IPS DF 4.7 (cell line): Measurements from ENCODE around the gene SYCP2L.
"Not testable (repeated sequence)": the region's sequence is repeated elsewhere in the genome, so short reads cannot be mapped to it uniquely, and the experiment has no call there.

Source experiments
- DNase-seq: peaks from one replicate; pipeline ENCODE4 v3.0.0-alpha.2; 2013; ENCODE audit warnings: low spot score; ENCODE audit errors: extremely low read depth

The SYCP2L gene

GRCh38 chr6:10877871-10878270, 9.0 kb upstream of the SYCP2L start:
- no peak for DNase-seq

- no peak for DNase-seq
These were observed 6.5 kb upstream of the SYCP2L start for GRCh38 chr6:10880366-10880765.

GRCh38 chr6:10882253-10882630, 4.6 kb upstream of the SYCP2L start:
- DNase-seq, result not testable (repeated sequence)

GRCh38 chr6:10882657-10883171, 4.1 kb upstream of the SYCP2L start:
- no peak for DNase-seq

GRCh38 chr6:10883312-10884244, 3.3 kb upstream of the SYCP2L start:
- DNase-seq, result no peak

DNA sequence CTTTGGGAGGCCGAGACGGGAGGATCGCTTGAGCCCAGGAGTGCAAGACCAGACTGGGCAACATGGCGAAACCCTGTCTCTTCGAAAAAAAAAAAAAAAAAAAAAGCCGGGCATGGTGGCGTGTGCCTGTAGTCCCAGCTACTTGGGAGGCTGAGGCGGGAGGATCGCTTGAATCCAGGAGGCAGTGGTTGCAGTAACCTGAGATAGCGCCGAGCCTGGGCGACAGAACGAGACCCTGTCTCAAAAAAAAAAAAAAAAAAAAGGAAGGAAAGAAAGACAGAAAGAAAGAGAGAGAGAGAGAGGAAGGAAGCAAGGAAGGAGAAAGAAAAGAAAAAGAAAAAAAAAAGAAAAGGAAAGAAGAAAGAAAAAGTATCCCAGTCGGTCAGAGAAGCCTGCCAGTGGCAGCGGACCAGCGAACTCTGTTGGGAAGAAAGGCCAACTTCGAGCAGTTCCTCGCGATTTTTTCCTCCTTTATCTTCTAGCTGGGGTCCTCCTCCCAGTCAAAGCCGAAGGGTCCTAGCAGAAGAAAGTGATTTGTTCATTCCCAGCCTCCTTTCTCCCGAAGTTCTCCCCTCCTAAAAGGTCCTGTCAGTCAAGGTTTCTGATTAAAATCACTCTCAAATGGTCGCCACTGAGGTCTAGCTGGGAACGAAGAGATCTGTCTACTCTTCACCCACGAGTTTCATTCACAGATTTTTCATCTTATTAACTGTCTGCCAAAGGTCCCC, 2.4 kb upstream of the SYCP2L start:
- no peak for DNase-seq

GRCh38 chr6:10886365-10886690, 524 bp upstream of the SYCP2L start:
- DNase-seq, result not testable (repeated sequence)

- DNase-seq, result no peak
These were observed 3.3 kb downstream of the SYCP2L start for GRCh38 chr6:10890151-10890550.

DNA sequence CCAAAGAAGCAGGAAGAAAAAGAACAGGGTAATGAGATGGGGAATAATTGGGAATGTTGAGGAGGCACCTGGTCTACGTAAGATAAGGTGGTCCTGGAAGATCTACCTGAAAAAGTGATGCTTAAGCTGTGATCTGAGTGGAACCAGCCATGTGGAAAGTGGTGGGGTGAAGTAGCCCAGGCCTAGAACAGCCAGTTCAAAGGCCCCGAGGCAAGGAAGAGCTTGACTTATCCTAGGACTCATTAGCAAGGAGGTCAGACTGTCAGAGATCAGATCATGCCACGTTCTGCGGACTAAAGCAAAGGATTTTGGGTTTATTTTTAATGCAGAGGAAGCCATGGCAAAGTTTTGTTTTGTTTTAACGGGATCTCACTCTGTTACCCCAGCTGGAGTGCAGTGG, 5.1 kb downstream of the SYCP2L start:
- no peak for DNase-seq

DNA sequence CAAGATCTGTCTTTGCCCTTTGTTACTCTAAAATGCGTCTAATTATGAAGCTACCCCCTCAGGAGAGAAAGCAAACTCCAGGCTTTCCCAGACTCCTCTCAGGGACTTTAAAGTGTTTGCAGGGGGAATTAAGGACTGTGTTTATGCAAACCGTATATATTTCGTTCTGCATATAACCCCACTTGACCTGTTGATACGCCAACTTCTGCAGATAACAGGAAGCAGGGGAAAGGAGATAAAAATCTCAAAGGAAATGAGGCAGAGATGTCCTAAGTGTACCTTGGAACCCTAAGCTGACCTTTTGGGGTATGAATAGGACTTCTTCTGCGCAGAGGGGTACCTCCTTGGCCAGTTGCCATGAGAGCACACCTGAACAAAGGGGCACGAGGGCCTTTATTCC, 8.1 kb downstream of the SYCP2L start:
- DNase-seq, result no peak

DNA sequence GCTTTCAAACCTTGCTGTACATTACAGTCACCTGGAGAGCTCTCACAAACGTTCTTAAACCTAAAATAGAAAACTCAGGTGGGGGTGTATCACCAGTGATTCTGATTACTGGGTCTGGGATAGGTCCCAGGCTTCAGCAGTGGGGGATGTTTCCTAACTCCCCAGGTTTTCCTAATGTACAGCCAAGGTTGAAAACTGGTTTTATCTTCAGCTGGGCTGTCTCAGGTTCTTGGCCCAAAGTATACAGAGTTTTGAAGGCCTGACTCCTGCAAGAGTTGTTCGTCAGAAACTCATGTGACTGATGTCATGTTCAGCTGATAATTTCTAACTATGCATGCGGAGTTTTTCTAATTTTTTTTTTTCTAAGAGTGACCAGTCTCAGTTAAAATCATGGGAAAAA, 9.8 kb downstream of the SYCP2L start:
- no peak for DNase-seq

GRCh38 chr6:10901770-10902169, 14.9 kb downstream of the SYCP2L start:
- DNase-seq, result no peak

- DNase-seq, result no peak
These were observed 17.2 kb downstream of the SYCP2L start for GRCh38 chr6:10904015-10904414.

DNA sequence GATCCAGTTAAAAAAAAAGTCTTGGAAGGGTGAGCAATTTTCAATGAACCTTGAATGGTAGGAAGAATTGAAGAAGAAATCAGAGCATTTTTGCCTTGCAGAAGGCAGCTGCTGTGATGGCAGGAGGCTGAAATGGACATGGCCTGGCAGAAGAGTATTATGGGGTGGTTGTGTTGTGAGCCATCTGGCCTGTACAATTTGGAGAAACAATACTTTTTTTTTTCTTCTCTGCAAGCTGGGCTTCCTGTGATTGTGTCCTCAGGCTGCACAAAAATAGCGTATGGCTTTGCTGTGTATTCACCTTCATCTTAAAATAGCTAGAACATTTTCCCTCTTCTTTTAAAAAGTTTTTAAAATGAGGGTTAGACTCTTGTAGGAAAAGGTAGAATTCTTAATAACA, 21.4 kb downstream of the SYCP2L start:
- no peak for DNase-seq

GRCh38 chr6:10919520-10919919, 32.7 kb downstream of the SYCP2L start:
- not testable (repeated sequence) for DNase-seq

GRCh38 chr6:10933126-10933525, 46.3 kb downstream of the SYCP2L start:
- DNase-seq, result no peak

- DNase-seq, result no peak
These were observed 53.0 kb downstream of the SYCP2L start for GRCh38 chr6:10939840-10940239.

- no peak for DNase-seq
These were observed 59.0 kb downstream of the SYCP2L start for GRCh38 chr6:10945845-10946244.

DNA sequence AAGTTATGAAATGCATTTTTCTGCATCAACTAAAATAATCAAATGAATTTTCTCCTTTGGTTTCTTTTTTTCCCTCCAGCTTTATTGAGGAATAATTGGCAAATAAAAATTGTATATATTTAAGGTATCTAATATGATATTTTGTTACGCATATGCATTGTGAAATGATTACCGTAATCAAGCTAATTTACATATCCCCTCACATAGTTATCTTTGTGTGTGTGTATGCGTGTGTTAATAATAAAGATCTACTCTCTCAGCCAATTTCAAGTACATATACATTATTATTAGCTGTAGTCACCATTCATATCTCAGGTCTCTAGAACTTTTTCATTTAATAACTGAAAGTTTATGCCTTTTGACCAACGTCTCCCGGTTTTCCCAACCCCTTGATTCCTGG, 61.1 kb downstream of the SYCP2L start:
- DNase-seq, result no peak

- DNase-seq, result no peak
These were observed 63.0 kb downstream of the SYCP2L start for GRCh38 chr6:10949579-10950490.

DNA sequence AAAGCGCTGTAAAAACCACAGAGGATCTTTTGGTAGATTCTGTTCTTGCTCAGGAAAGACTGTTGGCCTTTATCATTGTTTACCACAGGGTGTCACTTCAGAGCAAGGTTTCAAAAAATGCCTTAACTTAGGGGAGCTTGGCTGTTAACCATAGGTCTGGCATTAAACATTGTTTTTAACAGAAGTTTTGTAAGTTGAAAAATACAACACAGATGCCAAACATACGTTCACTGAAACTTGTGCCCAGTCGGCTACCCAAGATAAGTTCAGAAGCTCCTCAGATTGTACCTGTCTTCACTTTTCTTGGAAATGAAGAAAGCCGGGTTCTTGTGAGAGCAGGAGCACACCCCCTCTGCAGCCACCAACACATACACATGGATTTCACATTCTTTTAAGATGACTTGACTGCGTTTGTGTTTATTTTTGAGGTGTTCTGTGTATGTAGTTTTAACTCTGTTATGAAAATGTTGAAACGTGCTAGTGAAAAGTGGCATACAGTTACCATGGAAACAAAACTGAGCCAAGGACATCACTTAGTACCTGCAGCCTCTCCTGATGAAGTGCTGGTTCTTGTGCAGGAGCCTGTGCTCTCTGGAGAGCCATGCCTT, 64.9 kb downstream of the SYCP2L start:
- DNase-seq, result no peak
